ENCODE data around the gene SRMS. TPM values are rescaled to one million over a fixed set of nuclear protein-coding genes. Genes with fewer than 3 reads are reported as not detected.
A peak's percentile ranks its signal among the peaks of the same experiment; 100 is the strongest.

SRMS gene
- total RNA-seq, 1 donor: not detected

- no peak overlapping the region for H2AFZ ChIP-seq (ENCODE audit: low read length)
These were observed 14.2 kb downstream of the SRMS start for GRCh38 chr20:63533388-63533787.

GRCh38 chr20:63532449-63532971 lies 15.0 kb downstream of the SRMS start:
- H3K4me3 ChIP-seq (ENCODE audit: insufficient read depth, low read length): no peak overlapping the region
- no peaks in the 10 kb centered on the region for H4K20me1 ChIP-seq (ENCODE audit: insufficient read depth, low read length)
- peaks cover 8% of the 10 kb centered on the region for H3K4me1 ChIP-seq (ENCODE audit: insufficient read depth, low read length)
- no peaks in the 10 kb centered on the region for H3K9me3 ChIP-seq (ENCODE audit: low read depth, low read length)
- peak; percentile 83 for DNase-seq (ENCODE audit: insufficient read length, low spot score, missing footprints)
- no peak for TF ChIP-seq CTCF (IDR thresholded peaks at IDR 0.05; ENCODE audit: extremely low read depth, low read depth, low read length)
- no peak overlapping the region for H2AFZ ChIP-seq (ENCODE audit: low read length)
- no peaks in the 10 kb centered on the region for H3K36me3 ChIP-seq (ENCODE audit: insufficient read depth, low read length)
- H3K27me3 ChIP-seq (ENCODE audit: insufficient read depth, low read length): peaks cover 10% of the 10 kb centered on the region
- no peak overlapping the region for H3K27ac ChIP-seq (ENCODE audit: low read depth, low read length)
- H3K4me2 ChIP-seq (ENCODE audit: insufficient read depth, low read length): no peak overlapping the region
- no peaks in the 10 kb centered on the region for H3K79me2 ChIP-seq (ENCODE audit: insufficient read depth, low read length)

More at GRCh38 chr20:63533388-63533787, 14.2 kb downstream of the SRMS start:
- DNase-seq (ENCODE audit: insufficient read length, low spot score, missing footprints): peak; percentile 81
- no peak overlapping the region for H3K4me3 ChIP-seq (ENCODE audit: insufficient read depth, low read length)
- no peak for TF ChIP-seq CTCF (IDR thresholded peaks at IDR 0.05; ENCODE audit: extremely low read depth, low read depth, low read length)
- H3K4me2 ChIP-seq (ENCODE audit: insufficient read depth, low read length): no peak overlapping the region
- H3K27me3 ChIP-seq (ENCODE audit: insufficient read depth, low read length): peaks cover 10% of the 10 kb centered on the region
- no peaks in the 10 kb centered on the region for H4K20me1 ChIP-seq (ENCODE audit: insufficient read depth, low read length)
- H3K27ac ChIP-seq (ENCODE audit: low read depth, low read length): no peak overlapping the region
- H3K4me1 ChIP-seq (ENCODE audit: insufficient read depth, low read length): peaks cover 8% of the 10 kb centered on the region
- no peaks in the 10 kb centered on the region for H3K79me2 ChIP-seq (ENCODE audit: insufficient read depth, low read length)
- H3K36me3 ChIP-seq (ENCODE audit: insufficient read depth, low read length): no peaks in the 10 kb centered on the region
- no peaks in the 10 kb centered on the region for H3K9me3 ChIP-seq (ENCODE audit: low read depth, low read length)

- H3K36me3 ChIP-seq (ENCODE audit: insufficient read depth, low read length): no peaks in the 10 kb centered on the region
- peak; percentile 66 for DNase-seq (ENCODE audit: insufficient read length, low spot score, missing footprints)
- TF ChIP-seq CTCF (IDR thresholded peaks at IDR 0.05; ENCODE audit: extremely low read depth, low read depth, low read length): no peak
- no peak overlapping the region for H3K4me3 ChIP-seq (ENCODE audit: insufficient read depth, low read length)
- H3K27ac ChIP-seq (ENCODE audit: low read depth, low read length): no peak overlapping the region
- peaks cover 10% of the 10 kb centered on the region for H3K27me3 ChIP-seq (ENCODE audit: insufficient read depth, low read length)
- H2AFZ ChIP-seq (ENCODE audit: low read length): no peak overlapping the region
- no peak overlapping the region for H3K4me2 ChIP-seq (ENCODE audit: insufficient read depth, low read length)
- no peaks in the 10 kb centered on the region for H3K9me3 ChIP-seq (ENCODE audit: low read depth, low read length)
- H4K20me1 ChIP-seq (ENCODE audit: insufficient read depth, low read length): peaks cover 3% of the 10 kb centered on the region
- H3K4me1 ChIP-seq (ENCODE audit: insufficient read depth, low read length): peaks cover 8% of the 10 kb centered on the region
- H3K79me2 ChIP-seq (ENCODE audit: insufficient read depth, low read length): no peaks in the 10 kb centered on the region
These were observed 15.7 kb downstream of the SRMS start for GRCh38 chr20:63531686-63532448.

- peaks cover 10% of the 10 kb centered on the region for H3K27me3 ChIP-seq (ENCODE audit: insufficient read depth, low read length)
- H4K20me1 ChIP-seq (ENCODE audit: insufficient read depth, low read length): peaks cover 5% of the 10 kb centered on the region
- H3K4me3 ChIP-seq (ENCODE audit: insufficient read depth, low read length): no peak overlapping the region
- no peaks in the 10 kb centered on the region for H3K9me3 ChIP-seq (ENCODE audit: low read depth, low read length)
- DNase-seq (ENCODE audit: insufficient read length, low spot score, missing footprints): peak; percentile 76
- H3K4me2 ChIP-seq (ENCODE audit: insufficient read depth, low read length): no peak overlapping the region
- no peak overlapping the region for H2AFZ ChIP-seq (ENCODE audit: low read length)
- H3K4me1 ChIP-seq (ENCODE audit: insufficient read depth, low read length): no peaks in the 10 kb centered on the region
- no peaks in the 10 kb centered on the region for H3K79me2 ChIP-seq (ENCODE audit: insufficient read depth, low read length)
- no peak overlapping the region for H3K27ac ChIP-seq (ENCODE audit: low read depth, low read length)
- no peaks in the 10 kb centered on the region for H3K36me3 ChIP-seq (ENCODE audit: insufficient read depth, low read length)
- no peak for TF ChIP-seq CTCF (IDR thresholded peaks at IDR 0.05; ENCODE audit: extremely low read depth, low read depth, low read length)
These were observed 16.8 kb downstream of the SRMS start for GRCh38 chr20:63530788-63531160.

All from osteoblast (primary cell).